GM19240 (cell line): ENCODE data around the gene KLK3.
"Not testable (repeated sequence)": the region's sequence is repeated elsewhere in the genome, so short reads cannot be mapped to it uniquely, and the experiment has no call there.

ENCODE experiments used
- DNase-seq: peaks from one replicate; pipeline ENCODE4 v3.0.0; 2011; ENCODE audit warnings: low spot score; ENCODE audit not compliant: insufficient read length

KLK3 gene

DNA sequence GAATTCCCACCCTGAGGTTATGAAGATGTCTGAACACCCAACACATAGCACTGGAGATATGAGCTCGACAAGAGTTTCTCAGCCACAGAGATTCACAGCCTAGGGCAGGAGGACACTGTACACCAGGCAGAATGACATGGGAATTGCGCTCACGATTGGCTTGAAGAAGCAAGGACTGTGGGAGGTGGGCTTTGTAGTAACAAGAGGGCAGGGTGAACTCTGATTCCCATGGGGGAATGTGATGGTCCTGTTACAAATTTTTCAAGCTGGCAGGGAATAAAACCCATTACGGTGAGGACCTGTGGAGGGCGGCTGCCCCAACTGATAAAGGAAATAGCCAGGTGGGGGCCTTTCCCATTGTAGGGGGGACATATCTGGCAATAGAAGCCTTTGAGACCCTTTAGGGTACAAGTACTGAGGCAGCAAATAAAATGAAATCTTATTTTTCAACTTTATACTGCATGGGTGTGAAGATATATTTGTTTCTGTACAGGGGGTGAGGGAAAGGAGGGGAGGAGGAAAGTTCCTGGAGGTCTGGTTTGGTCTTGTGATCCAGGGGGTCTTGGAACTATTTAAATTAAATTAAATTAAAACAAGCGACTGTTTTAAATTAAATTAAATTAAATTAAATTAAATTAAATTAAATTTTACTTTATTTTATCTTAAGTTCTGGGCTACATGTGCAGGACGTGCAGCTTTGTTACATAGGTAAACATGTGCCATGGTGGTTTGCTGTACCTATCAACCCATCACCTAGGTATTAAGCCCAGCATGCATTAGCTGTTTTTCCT lies 7.0 kb downstream of the KLK3 start:
- no peak for DNase-seq

DNA sequence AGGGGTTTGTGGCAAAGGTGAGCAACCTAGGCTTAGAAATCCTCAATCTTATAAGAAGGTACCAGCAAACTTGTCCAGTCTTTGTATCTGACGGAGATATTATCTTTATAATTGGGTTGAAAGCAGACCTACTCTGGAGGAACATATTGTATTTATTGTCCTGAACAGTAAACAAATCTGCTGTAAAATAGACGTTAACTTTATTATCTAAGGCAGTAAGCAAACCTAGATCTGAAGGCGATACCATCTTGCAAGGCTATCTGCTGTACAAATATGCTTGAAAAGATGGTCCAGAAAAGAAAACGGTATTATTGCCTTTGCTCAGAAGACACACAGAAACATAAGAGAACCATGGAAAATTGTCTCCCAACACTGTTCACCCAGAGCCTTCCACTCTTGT lies 14.8 kb downstream of the KLK3 start:
- no peak for DNase-seq

DNA sequence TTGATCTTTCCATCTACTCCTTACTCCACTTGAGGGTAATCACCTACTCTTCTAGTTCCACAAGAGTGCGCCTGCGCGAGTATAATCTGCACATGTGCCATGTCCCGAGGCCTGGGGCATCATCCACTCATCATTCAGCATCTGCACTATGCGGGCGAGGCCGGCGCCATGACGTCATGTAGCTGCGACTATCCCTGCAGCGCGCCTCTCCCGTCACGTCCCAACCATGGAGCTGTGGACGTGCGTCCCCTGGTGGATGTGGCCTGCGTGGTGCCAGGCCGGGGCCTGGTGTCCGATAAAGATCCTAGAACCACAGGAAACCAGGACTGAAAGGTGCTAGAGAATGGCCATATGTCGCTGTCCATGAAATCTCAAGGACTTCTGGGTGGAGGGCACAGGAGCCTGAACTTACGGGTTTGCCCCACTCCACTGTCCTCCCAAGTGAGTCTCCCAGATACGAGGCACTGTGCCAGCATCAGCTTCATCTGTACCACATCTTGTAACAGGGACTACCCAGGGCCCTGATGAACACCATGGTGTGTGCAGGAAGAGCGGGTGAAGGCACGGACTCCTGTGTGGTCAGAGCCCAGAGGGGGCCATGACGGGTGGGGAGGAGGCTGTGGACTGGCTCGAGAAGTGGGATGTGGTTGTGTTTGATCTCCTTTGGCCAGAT lies 15.8 kb downstream of the KLK3 start:
- DNase-seq = no peak

DNA sequence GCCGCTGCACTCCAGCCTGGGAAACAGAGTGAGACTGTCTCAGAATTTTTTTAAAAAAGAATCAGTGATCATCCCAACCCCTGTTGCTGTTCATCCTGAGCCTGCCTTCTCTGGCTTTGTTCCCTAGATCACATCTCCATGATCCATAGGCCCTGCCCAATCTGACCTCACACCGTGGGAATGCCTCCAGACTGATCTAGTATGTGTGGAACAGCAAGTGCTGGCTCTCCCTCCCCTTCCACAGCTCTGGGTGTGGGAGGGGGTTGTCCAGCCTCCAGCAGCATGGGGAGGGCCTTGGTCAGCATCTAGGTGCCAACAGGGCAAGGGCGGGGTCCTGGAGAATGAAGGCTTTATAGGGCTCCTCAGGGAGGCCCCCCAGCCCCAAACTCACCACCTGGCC lies 18.3 kb downstream of the KLK3 start, which contains the start of gene KLK2:
KLK2 (plus strand) TSS at position 384 of the 400 bp plus-strand sequence. CDS start 35 bp downstream, outside the sequence.
- no peak for DNase-seq

DNA sequence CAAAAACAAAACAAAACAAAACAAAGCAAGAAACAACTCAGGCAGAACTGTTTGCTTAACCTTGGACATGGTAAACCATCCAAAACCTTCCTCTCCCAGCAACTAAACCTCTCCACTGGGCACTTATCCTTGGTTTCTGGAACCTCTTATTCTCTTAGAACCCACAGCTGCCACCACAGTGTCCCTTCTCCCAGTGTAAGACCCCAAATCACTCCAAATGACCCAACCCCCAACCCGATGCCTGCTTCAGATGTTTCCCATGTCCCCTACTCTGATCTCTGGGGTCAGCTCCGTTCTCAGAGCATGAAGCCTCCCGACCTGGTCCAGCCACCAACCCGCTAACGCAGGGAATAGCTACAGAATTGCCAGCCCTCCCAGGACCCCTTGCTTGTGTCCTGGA lies 19.5 kb downstream of the KLK3 start:
- no peak for DNase-seq

DNA sequence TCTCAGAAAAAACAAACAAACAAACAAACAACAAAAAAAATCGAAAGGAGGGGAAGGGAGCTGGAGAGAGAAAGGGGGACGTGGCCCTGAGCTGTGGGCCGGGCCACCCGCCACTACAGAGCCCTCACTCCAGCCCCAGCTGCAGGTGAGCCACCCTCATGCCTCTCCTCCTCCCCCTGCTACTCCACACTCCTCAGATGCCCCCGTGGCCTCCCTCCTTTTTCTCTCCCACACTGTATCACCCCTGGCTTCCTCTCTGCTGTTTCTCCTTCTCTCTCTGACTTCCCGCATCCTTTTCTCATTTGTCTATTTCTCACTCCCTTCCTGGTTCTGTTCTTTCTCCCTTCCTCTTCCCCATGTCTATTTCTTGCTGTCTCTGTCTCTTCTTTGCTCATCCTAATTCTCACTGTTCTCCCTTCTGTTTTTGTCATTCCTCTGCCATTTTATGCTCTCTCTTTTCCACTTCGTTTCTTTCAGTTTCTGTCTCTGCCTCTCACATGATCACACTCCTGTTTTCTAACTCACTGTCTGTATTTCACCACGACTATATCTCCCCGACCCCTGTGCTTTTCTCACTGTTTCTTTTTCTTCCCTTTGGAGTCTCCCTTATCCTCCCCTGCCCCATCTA lies 21.2 kb downstream of the KLK3 start:
- no peak for DNase-seq

DNA sequence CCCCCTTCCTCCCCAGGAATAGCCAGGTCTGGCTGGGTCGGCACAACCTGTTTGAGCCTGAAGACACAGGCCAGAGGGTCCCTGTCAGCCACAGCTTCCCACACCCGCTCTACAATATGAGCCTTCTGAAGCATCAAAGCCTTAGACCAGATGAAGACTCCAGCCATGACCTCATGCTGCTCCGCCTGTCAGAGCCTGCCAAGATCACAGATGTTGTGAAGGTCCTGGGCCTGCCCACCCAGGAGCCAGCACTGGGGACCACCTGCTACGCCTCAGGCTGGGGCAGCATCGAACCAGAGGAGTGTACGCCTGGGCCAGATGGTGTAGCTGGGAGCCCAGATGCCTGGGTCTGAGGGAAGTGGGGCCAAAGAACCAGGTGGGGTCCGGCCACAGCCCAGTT lies 21.7 kb downstream of the KLK3 start:
- no peak for DNase-seq

DNA sequence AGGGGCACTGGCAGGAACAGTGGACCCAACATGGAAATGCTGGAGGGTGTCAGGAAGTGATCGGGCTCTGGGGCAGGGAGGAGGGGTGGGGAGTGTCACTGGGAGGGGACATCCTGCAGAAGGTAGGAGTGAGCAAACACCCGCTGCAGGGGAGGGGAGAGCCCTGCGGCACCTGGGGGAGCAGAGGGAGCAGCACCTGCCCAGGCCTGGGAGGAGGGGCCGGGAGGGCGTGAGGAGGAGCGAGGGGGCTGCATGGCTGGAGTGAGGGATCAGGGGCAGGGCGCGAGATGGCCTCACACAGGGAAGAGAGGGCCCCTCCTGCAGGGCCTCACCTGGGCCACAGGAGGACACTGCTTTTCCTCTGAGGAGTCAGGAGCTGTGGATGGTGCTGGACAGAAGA lies 22.6 kb downstream of the KLK3 start:
- no peak for DNase-seq

DNA sequence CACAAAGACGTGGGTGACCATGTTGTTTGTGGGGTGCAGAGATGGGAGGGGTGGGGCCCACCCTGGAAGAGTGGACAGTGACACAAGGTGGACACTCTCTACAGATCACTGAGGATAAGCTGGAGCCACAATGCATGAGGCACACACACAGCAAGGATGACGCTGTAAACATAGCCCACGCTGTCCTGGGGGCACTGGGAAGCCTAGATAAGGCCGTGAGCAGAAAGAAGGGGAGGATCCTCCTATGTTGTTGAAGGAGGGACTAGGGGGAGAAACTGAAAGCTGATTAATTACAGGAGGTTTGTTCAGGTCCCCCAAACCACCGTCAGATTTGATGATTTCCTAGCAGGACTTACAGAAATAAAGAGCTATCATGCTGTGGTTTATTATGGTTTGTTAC lies 24.1 kb downstream of the KLK3 start:
- DNase-seq = no peak

DNA sequence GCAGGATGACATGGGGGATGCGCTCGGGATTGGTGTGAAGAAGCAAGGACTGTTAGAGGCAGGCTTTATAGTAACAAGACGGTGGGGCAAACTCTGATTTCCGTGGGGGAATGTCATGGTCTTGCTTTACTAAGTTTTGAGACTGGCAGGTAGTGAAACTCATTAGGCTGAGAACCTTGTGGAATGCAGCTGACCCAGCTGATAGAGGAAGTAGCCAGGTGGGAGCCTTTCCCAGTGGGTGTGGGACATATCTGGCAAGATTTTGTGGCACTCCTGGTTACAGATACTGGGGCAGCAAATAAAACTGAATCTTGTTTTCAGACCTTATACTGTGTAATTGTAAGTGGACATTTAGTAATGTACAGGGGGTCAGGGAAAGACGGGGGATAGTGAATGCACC lies 25.5 kb downstream of the KLK3 start:
- DNase-seq = no peak

DNA sequence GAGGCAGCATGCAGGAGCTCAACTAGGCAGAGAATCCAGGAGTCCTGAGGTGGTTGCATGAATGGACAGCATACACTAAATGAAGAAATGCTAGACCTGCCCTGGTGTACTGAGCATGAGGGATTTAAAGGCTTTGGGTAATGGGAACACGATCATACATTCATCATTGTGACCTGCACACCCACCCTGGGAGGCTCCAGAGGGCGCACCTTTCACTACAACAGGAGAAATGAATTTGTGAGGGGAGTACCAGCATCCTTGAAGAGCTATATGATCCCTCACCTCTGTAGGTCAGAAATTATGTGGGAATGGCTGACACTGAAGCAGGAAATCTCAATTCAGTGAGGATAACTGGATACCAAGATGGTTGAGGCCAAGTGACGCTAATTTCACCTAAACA lies 27.5 kb downstream of the KLK3 start:
- no peak for DNase-seq

DNA sequence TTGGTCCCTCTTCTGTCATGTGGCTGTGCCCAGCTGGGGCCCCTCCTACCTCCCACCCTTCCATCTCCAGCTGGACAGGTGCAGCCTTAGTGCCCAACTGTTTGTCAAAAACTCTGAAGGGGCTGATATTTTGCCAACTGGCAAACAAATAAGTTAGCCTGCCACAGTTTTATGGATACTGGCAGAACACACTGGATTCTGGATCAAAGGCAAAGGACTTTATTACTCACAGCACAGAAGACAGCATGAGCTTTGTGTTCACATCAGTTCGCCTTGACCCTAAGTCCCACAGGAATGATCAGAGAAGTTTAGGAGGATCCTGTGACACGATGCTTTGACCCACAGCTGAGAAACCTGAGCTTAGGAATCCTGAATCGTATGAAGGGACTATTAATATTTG lies 34.9 kb downstream of the KLK3 start:
- DNase-seq = no peak

DNA sequence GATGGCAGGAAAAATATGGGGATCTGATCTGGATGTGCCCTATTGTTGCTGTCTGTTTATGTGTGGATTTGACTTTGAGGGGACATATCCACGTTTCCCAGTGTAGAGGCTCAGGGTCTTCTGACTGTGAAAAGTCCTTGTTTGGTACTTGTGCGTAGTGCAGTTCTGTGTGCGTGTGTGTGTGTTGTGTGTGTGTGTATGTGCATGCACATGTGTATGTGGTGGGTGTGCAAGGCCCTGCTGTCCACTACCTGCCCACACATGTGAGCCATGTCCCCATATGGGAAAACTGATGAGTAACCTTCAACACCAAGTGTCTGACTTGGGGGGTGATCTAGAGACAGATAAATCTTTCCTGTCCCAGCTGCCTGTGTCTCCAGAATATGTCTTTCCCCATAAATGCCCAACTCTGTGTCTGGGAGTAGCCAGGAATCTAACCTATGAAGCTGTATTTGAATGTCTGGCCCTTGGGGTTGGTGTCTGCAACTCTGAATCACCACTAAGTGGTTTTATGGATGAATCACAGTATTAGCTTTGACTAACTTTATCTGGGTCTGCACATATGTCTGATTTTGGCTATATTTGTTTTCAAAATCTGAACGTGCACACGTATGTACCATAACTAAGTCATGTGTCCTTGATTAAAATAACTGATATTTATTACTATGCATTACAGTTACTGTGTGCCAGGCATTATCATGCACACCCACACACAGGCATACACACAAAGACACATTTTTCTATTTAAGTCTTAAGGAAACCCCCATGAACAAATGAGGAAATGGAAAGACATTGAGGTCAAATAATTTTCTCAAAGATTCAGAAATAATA lies 35.9 kb downstream of the KLK3 start:
- no peak for DNase-seq

DNA sequence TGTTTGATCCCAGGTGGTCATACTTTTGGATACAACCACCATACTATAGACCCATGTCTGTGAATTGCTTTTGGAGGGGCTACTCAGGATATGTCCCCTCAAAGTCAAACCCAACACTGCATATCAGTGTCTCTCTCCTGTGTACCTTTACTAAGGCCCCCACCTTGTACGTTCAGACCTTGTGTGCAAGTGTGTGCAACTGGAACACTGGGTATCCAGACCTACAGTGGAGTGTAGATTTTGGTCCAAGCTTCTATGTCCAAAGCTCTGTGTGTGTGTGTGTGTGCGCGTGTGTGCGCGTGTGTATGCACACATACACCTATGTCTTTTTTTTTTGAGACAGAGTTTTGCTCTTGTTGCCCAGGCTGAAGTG lies 36.5 kb downstream of the KLK3 start:
- DNase-seq = no peak

DNA sequence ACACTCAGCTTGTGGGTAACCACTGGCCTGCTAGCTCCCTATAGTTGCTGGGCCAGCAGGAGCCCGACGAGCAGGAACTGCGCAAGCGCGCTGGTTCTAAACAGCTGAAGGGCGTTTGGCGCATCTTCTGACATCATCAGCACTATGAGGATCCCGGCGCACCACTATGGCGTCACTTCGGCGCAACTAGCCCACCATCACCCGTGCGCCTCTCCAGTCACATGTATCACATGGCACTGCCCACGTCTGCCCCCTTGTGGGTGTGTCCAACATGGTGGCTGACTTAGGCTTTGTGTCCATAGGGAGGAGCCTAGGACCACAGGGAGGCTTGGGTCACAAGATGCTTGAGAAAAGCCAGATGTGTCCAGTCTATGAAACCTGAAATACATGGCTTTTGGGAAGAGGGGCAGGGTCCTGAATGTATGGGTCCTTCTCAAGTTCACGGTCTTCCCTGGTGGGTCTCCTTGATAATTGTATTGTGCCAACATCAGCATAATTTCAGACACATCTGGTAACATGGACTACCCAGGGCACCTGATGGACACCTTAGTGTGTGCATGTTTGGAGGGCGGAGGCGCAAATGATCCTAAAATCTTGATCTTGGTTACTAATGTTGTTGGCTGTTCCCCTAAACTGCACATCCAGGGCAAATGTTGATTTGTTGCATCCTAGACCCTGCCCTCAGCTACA lies 38.5 kb downstream of the KLK3 start:
- no peak for DNase-seq

DNA sequence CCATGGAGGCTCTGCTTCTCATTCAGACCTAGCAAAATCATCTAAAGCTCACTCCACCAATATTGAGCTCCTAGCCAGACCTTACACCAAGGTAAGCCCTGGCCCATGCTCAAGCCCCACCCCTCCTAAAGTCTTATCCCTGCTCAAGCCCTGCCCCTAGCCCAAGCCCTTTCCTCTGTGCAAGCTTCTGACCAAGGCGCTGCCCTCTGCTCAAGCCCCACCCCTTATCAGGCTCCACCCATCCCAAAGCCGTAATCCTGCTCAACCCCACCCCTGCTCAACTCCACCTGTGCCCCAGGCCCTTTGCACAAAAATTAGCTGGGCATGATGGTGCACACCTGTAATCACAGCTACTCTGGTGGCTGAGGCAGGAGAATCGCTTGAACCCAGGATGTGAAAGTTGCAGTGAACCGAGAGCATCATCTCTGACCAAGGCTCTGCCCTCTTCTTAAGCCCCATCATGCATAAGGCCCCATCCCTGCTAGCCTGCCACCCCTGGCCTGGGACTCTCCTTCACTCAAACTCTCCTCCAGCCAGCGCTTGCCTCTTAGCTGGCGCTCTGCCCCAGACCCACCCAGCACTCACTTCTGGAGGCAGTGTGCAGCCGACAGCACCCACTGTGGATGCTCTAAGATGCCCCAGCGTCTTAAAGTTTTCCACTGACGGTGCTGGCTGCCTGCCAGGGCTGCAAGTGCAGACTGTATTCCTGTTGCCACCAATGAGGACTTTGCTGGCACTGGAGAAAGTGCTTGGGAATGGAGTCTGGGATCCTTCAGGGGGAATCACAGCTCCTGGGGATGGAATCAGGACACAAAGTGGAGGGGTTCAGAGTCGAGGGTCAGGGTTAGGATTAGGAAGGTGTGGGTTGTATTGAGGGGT lies 40.0 kb downstream of the KLK3 start:
- DNase-seq = no peak

DNA sequence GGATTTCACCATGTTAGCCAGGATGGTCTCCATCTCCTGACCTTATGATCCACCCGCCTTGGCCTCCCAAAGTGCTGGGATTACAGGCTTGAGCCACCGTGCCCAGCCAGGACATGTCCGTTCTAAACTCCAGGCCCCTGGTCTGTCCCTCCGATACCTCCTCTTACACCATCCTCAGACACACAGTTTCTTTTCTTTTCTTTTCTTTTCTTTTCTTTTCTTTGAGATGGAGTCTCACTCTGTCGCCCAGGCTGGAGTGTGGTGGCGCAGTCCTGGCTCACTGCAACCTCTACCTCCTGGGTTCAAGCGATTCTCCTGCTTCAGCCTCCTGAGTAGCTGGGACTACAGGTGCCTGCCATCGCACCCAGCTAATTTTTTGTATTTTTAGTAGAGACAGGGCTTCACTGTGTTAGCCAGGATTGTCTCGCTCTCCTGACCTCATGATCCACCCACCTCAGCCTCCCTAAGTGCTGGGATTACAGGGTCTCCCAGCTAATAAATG lies 41.4 kb downstream of the KLK3 start:
- DNase-seq = not testable (repeated sequence)

DNA sequence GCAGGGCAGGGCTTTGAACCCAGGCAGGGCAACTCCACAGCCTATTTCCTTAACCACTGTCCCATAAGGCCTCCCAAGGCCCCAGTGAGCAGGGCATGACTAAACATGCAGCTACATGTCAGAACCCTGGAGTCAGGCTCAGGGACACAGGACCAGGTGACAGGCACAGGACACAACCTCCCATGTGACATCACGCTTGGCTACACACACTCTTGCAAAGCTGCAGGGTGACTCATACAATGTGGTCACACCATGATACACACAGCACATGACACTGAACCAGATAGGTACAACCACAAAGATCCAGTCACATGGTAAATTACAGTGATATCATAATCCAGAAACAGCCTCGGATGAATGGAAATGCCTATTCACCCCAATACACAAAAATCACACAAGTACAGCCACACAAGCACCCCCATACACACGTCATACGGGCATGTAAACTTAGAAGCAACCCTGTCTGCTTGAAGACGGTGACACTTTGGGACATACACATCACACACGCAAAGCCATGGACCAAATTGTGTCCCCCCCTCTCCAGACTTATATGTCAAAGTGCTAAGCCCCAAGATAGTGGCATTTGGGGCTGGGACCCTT lies 42.0 kb downstream of the KLK3 start:
- peak; percentile 61 for DNase-seq

DNA sequence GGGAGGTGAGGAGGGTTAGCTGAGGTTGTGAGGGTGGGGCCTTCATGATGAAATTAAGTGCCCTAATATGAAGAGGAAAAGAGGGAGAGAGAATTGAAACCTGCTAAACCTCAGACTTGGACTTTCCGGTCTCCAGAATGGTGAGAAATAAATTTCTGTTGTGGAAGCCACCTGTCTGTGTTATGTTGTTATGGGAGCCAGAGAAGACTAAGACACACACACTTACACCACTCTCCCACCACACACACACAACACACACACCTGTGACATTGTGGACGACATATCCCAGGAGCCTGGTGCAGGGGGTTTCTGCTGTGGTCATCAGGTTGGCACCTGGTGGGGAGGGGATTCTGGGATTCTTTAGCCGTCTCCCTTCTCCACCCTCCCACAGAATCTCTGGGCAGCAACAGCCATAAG lies 42.5 kb downstream of the KLK3 start:
- DNase-seq = no peak

DNA sequence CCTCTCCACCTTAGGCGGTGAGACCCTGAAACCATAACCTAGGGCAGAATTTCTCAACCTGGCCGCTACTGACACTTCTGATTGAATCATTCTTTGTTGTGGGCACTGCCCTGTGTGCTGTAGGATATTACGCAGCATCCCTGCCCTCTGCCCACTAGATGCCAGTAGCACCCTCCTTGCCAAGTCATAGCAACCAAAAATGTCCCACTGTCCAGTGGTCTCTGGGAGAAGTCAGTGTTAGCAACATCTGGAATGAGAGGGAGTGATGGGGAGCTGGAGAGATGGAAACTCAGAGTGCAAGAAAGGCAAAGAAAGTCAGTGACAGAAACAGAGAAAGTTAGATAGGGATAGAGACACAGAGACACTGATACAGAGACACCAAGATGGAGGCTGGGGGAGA lies 42.9 kb downstream of the KLK3 start:
- DNase-seq = no peak
